Epidermal melanocyte (primary cell): ENCODE results near the gene TMTC1.

Experiments used
- DNase-seq: peaks from one replicate; pipeline ENCODE4 v3.0.0; 2011; ENCODE audit warnings: low spot score; ENCODE audit not compliant: insufficient read length

The TMTC1 gene

GRCh38 chr12:29781188-29781587 is 2.6 kb downstream of the TMTC1 start:
- DNase-seq: no peak

- DNase-seq: no peak
Observed at GRCh38 chr12:29780084-29780483, 3.7 kb downstream of the TMTC1 start.

GRCh38 chr12:29778531-29778930 is 5.2 kb downstream of the TMTC1 start:
- peak; percentile 34 for DNase-seq

GRCh38 chr12:29773076-29773475 is 10.7 kb downstream of the TMTC1 start:
- DNase-seq: no peak

GRCh38 chr12:29771786-29772185 is 12.0 kb downstream of the TMTC1 start:
- DNase-seq: peak; percentile 19

GRCh38 chr12:29771165-29771564 is 12.6 kb downstream of the TMTC1 start:
- DNase-seq: no peak

- DNase-seq: no peak
Observed at GRCh38 chr12:29769162-29769858, 14.4 kb downstream of the TMTC1 start.

- DNase-seq: no peak
Observed at GRCh38 chr12:29768372-29768771, 15.4 kb downstream of the TMTC1 start.

- DNase-seq: no peak
Observed at GRCh38 chr12:29763301-29763683, 20.4 kb downstream of the TMTC1 start.

GRCh38 chr12:29762637-29763300 is 21.0 kb downstream of the TMTC1 start:
- DNase-seq: no peak

GRCh38 chr12:29759950-29760349 is 23.8 kb downstream of the TMTC1 start:
- no peak for DNase-seq

- no peak for DNase-seq
Observed at GRCh38 chr12:29756741-29757390, 26.9 kb downstream of the TMTC1 start.

GRCh38 chr12:29754235-29755189 is 29.2 kb downstream of the TMTC1 start:
- DNase-seq: no peak

- no peak for DNase-seq
Observed at GRCh38 chr12:29752121-29752520, 31.6 kb downstream of the TMTC1 start.

GRCh38 chr12:29751676-29752075 is 32.1 kb downstream of the TMTC1 start:
- DNase-seq: no peak

- DNase-seq: no peak
Observed at GRCh38 chr12:29750928-29751220, 32.9 kb downstream of the TMTC1 start.

- DNase-seq: no peak
Observed at GRCh38 chr12:29750131-29750927, 33.4 kb downstream of the TMTC1 start.

- DNase-seq: no peak
Observed at GRCh38 chr12:29744365-29744764, 39.4 kb downstream of the TMTC1 start.

- DNase-seq: peak; percentile 73
Observed at GRCh38 chr12:29743801-29744200, 39.9 kb downstream of the TMTC1 start.

- no peak for DNase-seq
Observed at GRCh38 chr12:29743077-29743476, 40.7 kb downstream of the TMTC1 start.

- DNase-seq: no peak
Observed at GRCh38 chr12:29742646-29743045, 41.1 kb downstream of the TMTC1 start.
